Upper lobe of left lung (tissue), 6 donors: ENCODE measurements around the gene CTXN1. TPM values are rescaled to one million over a fixed set of nuclear protein-coding genes. Genes with fewer than 3 reads are reported as not detected.

Experiments used
- ATAC-seq, 2 donors: fragments of 200-7000 bp; cut with Tn5 transposase; one replicate each; pipeline ENCODE4 v1.9.1; 2022; ENCODE audit warnings: mild to moderate bottlenecking in 2 of 2, moderate library complexity in 2 of 2; ENCODE audit not compliant: low FRiP score in 2 of 2
- DNase-seq, 2 donors: peaks; one replicate each; pipeline ENCODE4 v3.0.0-alpha.2; 2019 to 2020
- H3K27ac ChIP-seq, 4 donors: fragments of 200-600 bp; sonication (generic); one replicate each; pipeline ENCODE4 v1.5.1; 2016 to 2019
- H3K27me3 ChIP-seq, 4 donors: fragments of 200-600 bp; sonication (generic); one replicate each; pipeline ENCODE4 v1.5.1; 2017 to 2019
- H3K36me3 ChIP-seq, 4 donors: fragments of 200-600 bp; sonication (generic); one replicate each; pipeline ENCODE4 v1.5.1; 2016 to 2019
- H3K4me1 ChIP-seq, 4 donors: fragments of 200-600 bp; sonication (generic); one replicate each; pipeline ENCODE4 v1.5.1; 2018 to 2019
- H3K4me3 ChIP-seq, 4 donors: fragments of 200-600 bp; sonication (generic); one replicate each; pipeline ENCODE4 v1.5.1; 2017 to 2019; ENCODE audit warnings: mild to moderate bottlenecking in 2 of 4, moderate library complexity in 1 of 4
- H3K9me3 ChIP-seq, 4 donors: fragments of 200-600 bp; sonication (generic); one replicate each; pipeline ENCODE4 v1.5.1; 2018 to 2019
- CTCF ChIP-seq, 6 experiments: fragments of 450-650 bp in 4 of 6; fragments of 200-600 bp in 2 of 6; sonication (generic) in 2 of 6; IDR thresholded peaks; one replicate each; pipeline ENCODE4 v1.5.1; 2016 to 2019; ENCODE audit warnings: antibody characterized with exemption in 6 of 6
- EP300 ChIP-seq, 4 donors: sonication (generic); formaldehyde crosslinking; IDR thresholded peaks; one replicate each; pipeline ENCODE4 v1.5.1; 2017; ENCODE audit warnings: antibody characterized with exemption in 4 of 4, control low read depth in 2 of 4
- POLR2A ChIP-seq, 4 donors: fragments of 450-650 bp; IDR thresholded peaks; one replicate each; pipeline ENCODE4 v1.5.1; 2016 to 2017; ENCODE audit warnings: antibody characterized with exemption in 4 of 4, mild to moderate bottlenecking in 2 of 4
- POLR2AphosphoS5 ChIP-seq, 2 donors: sonication (generic); formaldehyde crosslinking; IDR thresholded peaks; one replicate each; pipeline ENCODE4 v1.5.1; 2017; ENCODE audit warnings: antibody characterized with exemption in 2 of 2
- WGBS, 2 donors: methylation state at CpG; one replicate each; pipeline ENCODE4 v1.1.5; 2017 to 2018; 5-methylcytosine and 5-hydroxymethylcytosine counted together
- total RNA-seq, 6 donors: library from RNA; depleted of rRNA in 4 of 6; stranded (reverse); fragments of >200 nt in 4 of 6; gene quantifications; one replicate each; pipeline versions ENCODE4 v1.1.0 to v1.2.1, GENCODE V29; 2016 to 2021
- donor health status: DM: no; HTN: no; CAD: no; lungs with moderate emphysema.
- donor health status: DM: no; HTN: yes; CAD: no; lungs with severe emphysema.

The CTXN1 gene
- total RNA-seq, 6 donors from 2014 or later: 1.2 to 28.3 (median 13.4) TPM

- Histone ChIP-seq H3K9me3 (no peaks in the 10 kb centered on the region), H3K4me1 (peaks cover 31 to 44% (median 33%) of the 10 kb centered on the region in 4 donors), H3K4me3 (peak overlapping the region; percentile 71 to 99 (median 92)), H3K27ac (peak overlapping the region; percentile 86 to 93 (median 91)), H3K36me3 (peaks cover 0 to 22% (median 15%) of the 10 kb centered on the region in 4 donors), H3K27me3 (no peaks in the 10 kb centered on the region)
- DNase-seq (peak; percentile 36 to 93), ATAC-seq (peak in 1 of 2 donors; percentile 69)
- TF ChIP-seq POLR2A (IDR thresholded peaks at IDR 0.05) (no peak), EP300 (IDR thresholded peaks at IDR 0.05) (no peak), CTCF (IDR thresholded peaks at IDR 0.05) (no peak)
- 24 to 31% methylated on average over 22 to 30 of the region's 68 CpGs for WGBS, 2 donors
Measured at GRCh38 chr19:7904074-7905020, 21.6 kb downstream of the CTXN1 start.

- no peaks in the 10 kb centered on the region for H3K9me3 ChIP-seq
- H3K36me3 ChIP-seq: peaks cover 0 to 17% (median 11%) of the 10 kb centered on the region in 4 donors
- H3K4me1 ChIP-seq: peaks cover 31 to 44% (median 33%) of the 10 kb centered on the region in 4 donors
- peak within 1 kb of the TSS; percentile 86 to 93 (median 91) for H3K27ac ChIP-seq
- H3K27me3 ChIP-seq: no peaks in the 10 kb centered on the region
- TF ChIP-seq POLR2AphosphoS5 (IDR thresholded peaks at IDR 0.05) (peak; percentile 65 to 90), EP300 (IDR thresholded peaks at IDR 0.05) (peak in 1 of 4 donors; percentile 77), CTCF (IDR thresholded peaks at IDR 0.05) (peak; percentile 10 to 94 (median 61)), POLR2A (IDR thresholded peaks at IDR 0.05) (peak in 3 of 4 donors; percentile 35 to 94 (median 65))
- DNase-seq (peak; percentile 99 to 100), ATAC-seq (peak; percentile 94 to 95)
- WGBS, 2 donors: 0 to 4% methylated on average over 21 to 69 of the region's 89 CpGs
- H3K4me3 ChIP-seq: peak within 1 kb of the TSS; percentile 71 to 99 (median 92)
Measured at GRCh38 chr19:7903244-7904073, 22.5 kb downstream of the CTXN1 start, which contains the start of gene MAP2K7. TSS of gene MAP2K7 (plus strand) at chr19:7903877. CDS start at chr19:7903945, 68 bp downstream.

GRCh38 chr19:7902796-7903243, 23.1 kb downstream of the CTXN1 start:
- 8 to 15% methylated on average over 11 to 18 of the region's 20 CpGs for WGBS, 2 donors
- Histone ChIP-seq H3K36me3 (peaks cover 0 to 17% (median 11%) of the 10 kb centered on the region in 4 donors), H3K4me1 (peaks cover 31 to 44% (median 33%) of the 10 kb centered on the region in 4 donors), H3K9me3 (no peaks in the 10 kb centered on the region), H3K27me3 (no peaks in the 10 kb centered on the region), H3K27ac (peak overlapping the region; percentile 82 to 90 (median 87)), H3K4me3 (peak overlapping the region; percentile 30 to 99 (median 82))
- ATAC-seq: peak in 1 of 2 donors; percentile 5
- peak in 1 of 2 donors; percentile 74 for DNase-seq
- TF ChIP-seq POLR2AphosphoS5 (IDR thresholded peaks at IDR 0.05) (peak in 1 of 2 donors; percentile 26), POLR2A (IDR thresholded peaks at IDR 0.05) (no peak), CTCF (IDR thresholded peaks at IDR 0.05) (no peak)

- H3K9me3 ChIP-seq: no peaks in the 10 kb centered on the region
- H3K4me3 ChIP-seq: no peak overlapping the region
- peaks cover 27 to 33% (median 31%) of the 10 kb centered on the region in 4 donors for H3K4me1 ChIP-seq
- no peak for ATAC-seq
- TF ChIP-seq CTCF (IDR thresholded peaks at IDR 0.05) (no peak), EP300 (IDR thresholded peaks at IDR 0.05) (no peak), POLR2AphosphoS5 (IDR thresholded peaks at IDR 0.05) (no peak), POLR2A (IDR thresholded peaks at IDR 0.05) (no peak)
- 90 to 91% methylated on average over 7 of the region's 7 CpGs for WGBS, 2 donors
- no peaks in the 10 kb centered on the region for H3K27me3 ChIP-seq
- no peak overlapping the region for H3K27ac ChIP-seq
- DNase-seq: no peak
- H3K36me3 ChIP-seq: peaks cover 0 to 12% (median 7%) of the 10 kb centered on the region in 4 donors
Measured at GRCh38 chr19:7901337-7901736, 24.6 kb downstream of the CTXN1 start.
